ENCODE data around the gene EEF1A1. TPM values are rescaled to one million over a fixed set of nuclear protein-coding genes. Genes with fewer than 3 reads are reported as not detected.
"Not testable (repeated sequence)": the region's sequence is repeated elsewhere in the genome, so short reads cannot be mapped to it uniquely, and the experiment has no call there.

Gene EEF1A1
- total RNA-seq, 1 experiment from 2014 or later, result 6,057 TPM

- POLR2A ChIA-PET (ENCODE audit: unreplicated experiment), result interaction anchor here (0.7 kb wide), 1 partner anchor 15 kb away, joined by 4 read pairs; no protein-coding TSS in a partner anchor
Observed at GRCh38 chr6:73509851-73510250, 11.0 kb downstream of the EEF1A1 start.

GRCh38 chr6:73508776-73509175, 12.1 kb downstream of the EEF1A1 start:
- Histone ChIP-seq H3K4me2 (ENCODE audit: low read length) (no peak overlapping the region), H3K9ac (ENCODE audit: low read length) (no peak overlapping the region), H3K36me3 (ENCODE audit: low read depth, low read length) (no peaks in the 10 kb centered on the region), H3K4me3 (ENCODE audit: low read length) (no peak overlapping the region), H3K9me3 (ENCODE audit: low read length) (no peaks in the 10 kb centered on the region), H3K79me2 (ENCODE audit: low read length) (no peaks in the 10 kb centered on the region), H3K9me2 (replicated peaks; ENCODE audit: low read length) (no peaks in the 10 kb centered on the region), H3F3A (ENCODE audit: low read length, unreplicated experiment) (no peaks in the 10 kb centered on the region), H2AFZ (ENCODE audit: low read length) (no peak overlapping the region), H3K27ac (ENCODE audit: low read length) (no peak overlapping the region), H3K4me1 (ENCODE audit: insufficient read depth, low read length) (no peaks in the 10 kb centered on the region), H3K27me3 (ENCODE audit: low read length) (no peaks in the 10 kb centered on the region), H4K20me1 (ENCODE audit: low read length) (no peaks in the 10 kb centered on the region)
- intact Hi-C loops (cut with micrococcal nuclease), result no loop called here
- POLR2A ChIA-PET (ENCODE audit: unreplicated experiment), result no interaction called here
- CTCF ChIA-PET, result no interaction called here
- no peak for ATAC-seq
- TF ChIP-seq CTCF (conservative IDR thresholded peaks at IDR 0.05; ENCODE audit: low read depth, low read length) (no peak), EZH2 (IDR thresholded peaks at IDR 0.05; ENCODE audit: low read length, unreplicated experiment) (no peak), EZH2phosphoT487 (IDR thresholded peaks at IDR 0.05; ENCODE audit: borderline replicate concordance, low read length) (no peak)
- BruUV-seq (replicated peaks), result no TSS peak
- DNase-seq, result no peak

More at GRCh38 chr6:73509851-73510250, 11.0 kb downstream of the EEF1A1 start:
- H3K36me3 ChIP-seq (ENCODE audit: low read depth, low read length), result peaks cover 1% of the 10 kb centered on the region; the same call in 1 of the 2 replicates
- H3K27ac ChIP-seq (ENCODE audit: low read length), result no peak overlapping the region
- intact Hi-C loops (cut with micrococcal nuclease), result no loop called here
- H3F3A ChIP-seq (ENCODE audit: low read length, unreplicated experiment), result peaks cover 7% of the 10 kb centered on the region
- no peaks in the 10 kb centered on the region for H3K79me2 ChIP-seq (ENCODE audit: low read length)
- no peaks in the 10 kb centered on the region for H3K9me3 ChIP-seq (ENCODE audit: low read length)
- H3K4me2 ChIP-seq (ENCODE audit: low read length), result no peak overlapping the region
- no peak for ATAC-seq
- no peaks in the 10 kb centered on the region for H3K27me3 ChIP-seq (ENCODE audit: low read length)
- no peak overlapping the region for H3K4me3 ChIP-seq (ENCODE audit: low read length)
- BruUV-seq (replicated peaks), result no TSS peak
- no peak for DNase-seq
- no peak overlapping the region for H3K9ac ChIP-seq (ENCODE audit: low read length)
- no peaks in the 10 kb centered on the region for H3K4me1 ChIP-seq (ENCODE audit: insufficient read depth, low read length)
- CTCF ChIA-PET, result no interaction called here
- peaks cover 2% of the 10 kb centered on the region; the same call in 1 of the 2 replicates for H4K20me1 ChIP-seq (ENCODE audit: low read length)
- H2AFZ ChIP-seq (ENCODE audit: low read length), result no peak overlapping the region
- no peak for TF ChIP-seq EZH2 (IDR thresholded peaks at IDR 0.05; ENCODE audit: low read length, unreplicated experiment)
- no peak for TF ChIP-seq EZH2phosphoT487 (IDR thresholded peaks at IDR 0.05; ENCODE audit: borderline replicate concordance, low read length)
- TF ChIP-seq CTCF (conservative IDR thresholded peaks at IDR 0.05; ENCODE audit: low read depth, low read length), result no peak
- no peaks in the 10 kb centered on the region for H3K9me2 ChIP-seq (replicated peaks; ENCODE audit: low read length)

- DNase-seq (no peak), ATAC-seq (no peak)
- H3K27me3 ChIP-seq (ENCODE audit: low read length), result no peaks in the 10 kb centered on the region
- POLR2A ChIA-PET (ENCODE audit: unreplicated experiment), result no interaction called here
- H3K27ac ChIP-seq (ENCODE audit: low read length), result no peak overlapping the region
- H2AFZ ChIP-seq (ENCODE audit: low read length), result no peak overlapping the region
- no peak overlapping the region for H3K4me3 ChIP-seq (ENCODE audit: low read length)
- no peak for TF ChIP-seq CTCF (conservative IDR thresholded peaks at IDR 0.05; ENCODE audit: low read depth, low read length)
- no peak for TF ChIP-seq EZH2phosphoT487 (IDR thresholded peaks at IDR 0.05; ENCODE audit: borderline replicate concordance, low read length)
- TF ChIP-seq EZH2 (IDR thresholded peaks at IDR 0.05; ENCODE audit: low read length, unreplicated experiment), result no peak
- no peak overlapping the region for H3K9ac ChIP-seq (ENCODE audit: low read length)
- no TSS peak for BruUV-seq (replicated peaks)
- H3K4me1 ChIP-seq (ENCODE audit: insufficient read depth, low read length), result no peaks in the 10 kb centered on the region
- no peaks in the 10 kb centered on the region for H3K79me2 ChIP-seq (ENCODE audit: low read length)
- no peaks in the 10 kb centered on the region for H3K9me3 ChIP-seq (ENCODE audit: low read length)
- no peaks in the 10 kb centered on the region for H4K20me1 ChIP-seq (ENCODE audit: low read length)
- intact Hi-C loops (cut with micrococcal nuclease), result no loop called here
- no peaks in the 10 kb centered on the region for H3F3A ChIP-seq (ENCODE audit: low read length, unreplicated experiment)
- peaks cover 6% of the 10 kb centered on the region; the same call in 1 of the 2 replicates for H3K36me3 ChIP-seq (ENCODE audit: low read depth, low read length)
- CTCF ChIA-PET, result no interaction called here
- no peak overlapping the region for H3K4me2 ChIP-seq (ENCODE audit: low read length)
- no peaks in the 10 kb centered on the region for H3K9me2 ChIP-seq (replicated peaks; ENCODE audit: low read length)
Observed at GRCh38 chr6:73506246-73506645, 14.6 kb downstream of the EEF1A1 start.

- H3K9me2 ChIP-seq (replicated peaks; ENCODE audit: low read length); H2AFZ ChIP-seq (ENCODE audit: low read length); intact Hi-C loops (cut with micrococcal nuclease); H4K20me1 ChIP-seq (ENCODE audit: low read length); H3K4me1 ChIP-seq (ENCODE audit: insufficient read depth, low read length); ATAC-seq; H3K79me2 ChIP-seq (ENCODE audit: low read length); DNase-seq; POLR2A ChIA-PET (ENCODE audit: unreplicated experiment); CTCF ChIA-PET; BruUV-seq (replicated peaks); H3K9ac ChIP-seq (ENCODE audit: low read length); H3K9me3 ChIP-seq (ENCODE audit: low read length); H3F3A ChIP-seq (ENCODE audit: low read length, unreplicated experiment); H3K27me3 ChIP-seq (ENCODE audit: low read length); H3K4me3 ChIP-seq (ENCODE audit: low read length); H3K27ac ChIP-seq (ENCODE audit: low read length); H3K4me2 ChIP-seq (ENCODE audit: low read length): not testable (repeated sequence)
- peaks cover 11% of the 10 kb centered on the region; the same call in 1 of the 2 replicates for H3K36me3 ChIP-seq (ENCODE audit: low read depth, low read length)
Observed at GRCh38 chr6:73505705-73506104, 15.1 kb downstream of the EEF1A1 start.
